GM10248 (cell line): ENCODE data around the gene TMEM184B.

Source experiments
- CTCF ChIA-PET: fragments of 300-600 bp; sonication (Branson Sonifier 250); formaldehyde crosslinking; extraction: SDS; loops from one replicate; lab custom pipeline; 2021; ENCODE audit warnings: antibody characterized with exemption; lab: Yijun Ruan, JAX
- POLR2A ChIA-PET: fragments of 350-650 bp; sonication (Branson Sonifier 250); formaldehyde crosslinking; extraction: SDS; loops from one replicate; lab custom pipeline; 2020; ENCODE audit warnings: antibody characterized with exemption; lab: Yijun Ruan, JAX
- DNase-seq: peaks from one replicate; pipeline ENCODE4 v3.0.0; 2012; ENCODE audit errors: extremely low spot score
- CTCF ChIP-seq: IDR thresholded peaks from 2 replicates; pipeline ENCODE4 v1.5.1; 2012; ENCODE audit warnings: mild to moderate bottlenecking, low read depth; ENCODE audit errors: extremely low read depth, missing control alignments, control extremely low read depth

Gene TMEM184B

DNA sequence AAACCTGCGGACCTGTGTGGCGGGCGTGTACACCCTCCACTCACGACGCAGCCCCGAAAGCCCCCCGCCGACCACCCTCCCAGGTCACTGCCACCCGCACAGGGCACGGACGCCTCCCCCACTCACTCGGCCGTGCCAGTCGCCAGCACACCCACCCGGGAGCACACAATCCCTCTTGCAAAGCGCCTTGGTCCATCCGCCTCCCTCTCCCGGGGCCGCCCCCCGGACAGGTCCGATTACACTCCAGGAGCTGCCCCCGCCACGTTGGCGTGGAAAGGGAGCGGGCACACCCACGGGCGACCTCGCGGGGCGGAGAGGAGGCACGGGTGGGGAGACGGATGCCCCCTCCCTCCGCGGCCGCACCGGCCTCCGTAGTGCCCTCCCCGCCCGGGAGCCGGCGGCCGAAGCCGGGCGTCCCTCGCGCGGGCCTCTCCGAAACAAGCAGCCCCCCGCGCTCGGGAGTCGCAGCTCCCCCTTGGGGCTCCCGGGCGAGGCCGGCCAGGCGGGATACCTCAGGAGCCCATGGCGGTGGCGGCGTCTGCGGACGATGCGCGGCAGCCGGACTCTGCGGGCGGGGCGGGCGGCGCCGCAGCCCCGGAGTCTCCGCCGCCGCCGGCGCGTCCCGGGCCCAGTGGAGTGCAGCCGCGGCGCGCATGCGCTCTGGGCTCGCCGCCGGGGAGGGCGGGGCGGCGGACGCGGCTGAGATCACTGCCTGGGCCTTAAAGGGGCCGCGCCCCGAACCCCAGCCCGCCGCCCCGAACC is at the start of gene TMEM184B:
Gene TMEM184B (minus strand): TSS at position 638 of the 762 bp plus-strand sequence. CDS start 25,049 bp downstream, outside the sequence.
- DNase-seq: peak; percentile 97
- TF ChIP-seq CTCF: no peak
- POLR2A ChIA-PET: no interaction called here
- CTCF ChIA-PET: interaction anchor here (1.3 to 3.5 kb wide), 2 partner anchors 12 to 220 kb away, joined by 3 to 7 read pairs; no protein-coding TSS in a partner anchor

DNA sequence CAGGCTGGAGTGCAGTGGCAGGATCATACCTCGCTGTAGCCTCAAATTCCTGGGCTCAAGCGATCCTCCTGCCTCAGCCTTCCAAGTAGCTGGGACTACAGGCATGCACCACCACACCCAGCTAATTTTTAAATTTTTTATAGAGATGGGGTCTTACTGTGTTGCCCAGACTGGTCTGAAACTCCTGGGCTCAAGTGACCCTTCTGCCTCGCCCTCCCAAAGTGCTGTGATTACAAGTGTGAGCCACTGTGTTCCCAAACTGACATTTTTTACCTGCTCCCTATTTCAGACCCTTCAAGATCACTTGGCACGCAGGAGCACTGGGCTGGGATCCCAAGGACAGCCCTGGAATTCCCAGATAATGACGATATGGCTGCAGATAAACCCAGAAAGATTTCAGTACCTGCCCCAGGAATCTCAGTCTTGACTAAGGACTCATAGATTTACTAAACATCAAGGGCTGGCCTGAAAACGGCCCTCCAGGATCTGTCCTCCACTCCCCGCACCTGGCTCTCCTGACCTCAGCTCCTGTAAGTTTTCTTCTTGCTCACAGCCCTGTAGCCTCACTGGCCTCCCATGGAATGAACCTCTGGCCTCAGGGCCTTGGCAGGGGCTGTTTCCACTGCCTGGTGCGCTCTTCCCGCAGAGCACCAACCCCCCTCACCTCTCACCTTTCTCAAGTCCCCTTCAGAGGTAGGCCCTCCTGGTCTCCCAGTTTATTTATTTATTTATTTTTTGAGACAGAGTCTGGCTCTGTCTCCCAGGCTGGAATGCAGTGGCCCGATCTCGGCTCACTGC is 48.0 kb upstream of the TMEM184B start:
- no peak for DNase-seq
- POLR2A ChIA-PET: no interaction called here
- CTCF ChIA-PET: interaction anchor here (1.5 to 1.9 kb wide), 2 partner anchors 15 to 268 kb away, joined by 4 read pairs; no protein-coding TSS in a partner anchor
- TF ChIP-seq CTCF: no peak

DNA sequence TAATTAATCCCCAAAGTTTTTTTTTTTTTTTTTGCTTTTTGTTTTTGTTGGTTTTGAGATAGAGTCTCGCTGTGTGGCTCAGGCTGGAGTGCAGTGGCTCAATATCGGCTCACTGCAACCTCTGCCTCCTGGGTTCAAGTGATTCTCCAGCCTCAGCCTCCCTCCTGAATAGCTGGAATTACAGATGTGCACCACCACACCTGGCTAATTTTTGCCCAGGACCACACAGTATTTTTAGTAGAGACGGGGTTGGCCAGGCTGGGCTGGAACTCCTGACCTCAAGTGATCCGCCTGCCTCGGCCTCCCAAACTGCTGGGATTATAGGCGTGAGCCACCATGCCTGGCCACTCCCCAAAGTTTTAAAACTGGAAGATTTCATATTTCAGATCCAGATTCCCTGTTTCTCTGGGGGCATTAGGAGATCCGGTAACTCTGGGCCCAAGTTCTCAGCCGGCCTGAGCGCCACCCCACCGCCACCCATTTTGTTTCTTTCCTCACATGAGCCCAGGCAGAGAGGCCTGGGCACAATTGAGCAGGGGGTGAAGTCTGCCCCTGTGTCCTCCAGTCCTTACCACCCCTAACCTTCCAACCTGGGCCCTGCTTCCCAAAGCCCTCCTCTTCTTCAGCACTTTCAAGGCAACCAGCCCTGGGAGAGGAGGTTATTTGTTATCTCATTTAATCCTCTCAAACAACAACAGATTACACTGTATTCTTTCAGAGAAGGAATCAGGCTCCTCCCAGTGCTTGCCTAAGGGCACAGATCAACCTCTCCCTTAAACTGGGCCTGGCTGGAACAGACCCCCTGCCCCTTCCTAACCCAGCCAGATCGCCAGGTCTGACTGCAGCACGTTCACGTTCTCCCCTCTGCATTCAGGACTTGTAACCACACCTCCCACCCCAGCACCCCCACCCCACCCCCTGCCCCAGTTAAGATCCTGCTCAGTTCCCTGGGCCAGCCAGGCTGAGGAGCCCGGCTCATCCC is 46.3 kb upstream of the TMEM184B start:
- no peak for DNase-seq
- ChIA-PET CTCF (interaction anchor here (1.1 to 1.9 kb wide), 3 partner anchors 13 to 266 kb away, joined by 4 read pairs; no protein-coding TSS in a partner anchor), POLR2A (no interaction called here)
- no peak for TF ChIP-seq CTCF

DNA sequence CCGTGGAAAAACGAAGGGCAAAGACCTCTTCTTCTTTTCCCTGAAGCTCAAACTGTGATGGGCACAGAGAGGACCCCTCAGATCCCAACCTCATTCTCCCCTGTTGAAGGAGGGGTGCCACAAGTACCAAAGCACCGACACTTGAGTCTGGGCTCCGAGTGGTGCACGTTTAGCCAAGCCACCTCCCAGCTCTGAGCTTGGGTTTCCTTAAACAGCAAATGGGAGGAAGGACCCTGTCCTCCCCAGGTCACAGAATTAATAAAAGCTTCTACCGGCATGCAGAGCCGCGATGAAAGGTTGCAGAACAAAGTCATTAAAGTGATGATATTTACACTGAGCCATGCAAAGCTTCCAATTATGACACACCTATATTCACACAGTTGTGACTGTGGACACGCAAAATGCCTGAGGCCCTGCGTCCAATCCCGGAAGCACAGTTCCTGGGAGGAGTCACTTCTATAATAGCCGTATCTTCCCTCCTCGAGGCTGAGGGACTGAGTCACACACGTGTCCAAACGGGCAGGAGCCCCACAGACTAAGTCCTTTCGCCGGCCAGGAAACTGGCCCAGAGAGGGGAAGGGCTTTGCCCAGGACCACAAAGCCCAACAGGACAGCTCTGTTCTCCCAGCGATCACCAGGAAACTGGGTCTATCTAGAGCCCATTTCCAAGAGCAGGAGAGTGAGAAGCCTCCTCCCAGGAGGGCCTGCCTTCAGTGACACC is 45.3 kb upstream of the TMEM184B start:
- POLR2A ChIA-PET: no interaction called here

More for the DNA sequence above, 45.3 kb upstream of the TMEM184B start:
- TF ChIP-seq CTCF: no peak
- CTCF ChIA-PET: interaction anchor here (0.7 to 1.3 kb wide), 5 partner anchors 8 to 113 kb away, joined by 3 to 4 read pairs (median 3); no protein-coding TSS in a partner anchor
- DNase-seq: no peak
